GM10847 (cell line): Measurements from ENCODE around the gene RRM2.

Experiments
- POLR2A ChIP-seq: IDR thresholded peaks from 2 replicates; pipeline ENCODE4 v1.6.1; 2011; ENCODE audit not compliant: insufficient read length; ENCODE audit errors: extremely low read depth

Gene RRM2

DNA sequence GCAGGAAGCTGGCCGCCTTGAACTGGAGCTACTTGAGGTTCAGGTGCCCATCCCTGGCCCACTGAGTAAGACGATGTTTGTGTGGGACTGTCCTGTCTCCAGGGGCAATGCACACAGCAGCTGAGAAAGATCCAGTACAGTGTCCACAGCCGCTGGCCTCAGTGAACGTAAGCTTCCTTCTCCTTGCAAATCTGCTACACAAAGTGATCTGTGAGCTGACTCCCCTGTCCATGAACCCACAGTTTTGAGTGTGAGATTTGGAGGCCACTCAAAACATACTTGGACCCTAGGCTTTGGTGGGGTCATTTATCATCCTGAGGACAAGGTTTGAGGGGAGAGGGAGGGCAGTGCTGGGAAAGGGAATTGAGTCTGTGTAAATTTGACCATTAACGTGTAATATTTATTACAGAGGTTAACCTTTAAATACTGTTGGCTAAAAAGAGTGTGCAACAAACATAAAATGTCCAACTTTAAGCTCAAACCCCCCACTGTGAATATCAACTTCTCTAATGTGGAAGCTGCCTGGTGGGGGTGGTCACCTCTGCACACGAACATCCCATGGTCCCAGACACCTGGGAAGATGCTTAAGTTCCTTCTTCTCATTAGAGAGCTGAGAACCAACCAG lies 37.4 kb upstream of the RRM2 start:
- no peak for TF ChIP-seq POLR2A

DNA sequence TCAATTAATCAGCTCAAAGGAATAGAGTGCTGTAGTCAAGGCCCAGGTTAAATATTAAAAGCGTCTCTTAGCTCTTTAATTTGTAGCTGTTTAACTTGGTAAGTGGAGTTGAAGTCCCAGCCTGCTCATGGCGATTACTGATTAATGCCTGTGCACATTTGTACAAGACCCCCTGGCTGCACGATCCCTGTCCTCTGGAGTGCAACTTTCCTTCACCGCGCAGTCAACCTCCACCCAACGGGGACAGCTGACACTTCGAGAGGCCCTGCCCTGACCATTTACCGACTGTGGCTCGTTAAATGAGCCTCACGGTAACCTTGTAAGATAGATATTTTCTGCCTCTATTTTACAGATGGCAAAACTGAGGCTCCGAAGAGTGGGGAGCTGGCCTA lies 36.9 kb upstream of the RRM2 start:
- TF ChIP-seq POLR2A, result no peak

GRCh38 chr2:10086950-10087349 lies 35.6 kb upstream of the RRM2 start:
- no peak for TF ChIP-seq POLR2A

GRCh38 chr2:10087360-10087759 lies 35.2 kb upstream of the RRM2 start:
- TF ChIP-seq POLR2A, result no peak

DNA sequence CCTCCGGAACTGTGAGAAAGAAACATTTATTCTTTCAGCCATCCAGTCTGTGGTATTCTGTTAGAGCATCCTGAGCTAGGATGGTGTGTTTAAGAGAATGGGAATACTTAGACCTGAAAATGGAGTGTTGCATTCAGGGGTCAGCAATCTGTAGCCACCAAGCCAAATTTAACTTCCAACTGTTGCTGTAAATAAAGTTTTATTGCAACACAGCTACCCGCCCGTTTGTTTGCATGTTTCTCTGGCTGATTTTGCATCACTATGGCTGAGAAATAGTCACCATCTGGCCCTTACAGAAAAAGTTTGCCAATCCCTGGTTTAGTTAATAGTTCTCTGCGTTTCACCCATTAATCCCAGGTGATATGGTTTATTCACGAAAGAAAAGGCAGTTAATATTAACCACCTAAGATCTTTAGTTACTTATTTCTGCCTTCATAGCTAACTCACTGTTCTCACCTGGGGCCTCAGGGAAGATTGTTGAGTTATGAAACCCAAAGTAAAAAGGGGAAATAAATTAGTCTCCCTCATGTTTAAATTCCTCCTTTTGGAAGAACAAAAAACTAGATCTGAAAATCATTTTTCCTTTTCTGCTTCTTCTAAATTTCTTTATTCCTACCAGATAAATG lies 32.9 kb upstream of the RRM2 start:
- no peak for TF ChIP-seq POLR2A

DNA sequence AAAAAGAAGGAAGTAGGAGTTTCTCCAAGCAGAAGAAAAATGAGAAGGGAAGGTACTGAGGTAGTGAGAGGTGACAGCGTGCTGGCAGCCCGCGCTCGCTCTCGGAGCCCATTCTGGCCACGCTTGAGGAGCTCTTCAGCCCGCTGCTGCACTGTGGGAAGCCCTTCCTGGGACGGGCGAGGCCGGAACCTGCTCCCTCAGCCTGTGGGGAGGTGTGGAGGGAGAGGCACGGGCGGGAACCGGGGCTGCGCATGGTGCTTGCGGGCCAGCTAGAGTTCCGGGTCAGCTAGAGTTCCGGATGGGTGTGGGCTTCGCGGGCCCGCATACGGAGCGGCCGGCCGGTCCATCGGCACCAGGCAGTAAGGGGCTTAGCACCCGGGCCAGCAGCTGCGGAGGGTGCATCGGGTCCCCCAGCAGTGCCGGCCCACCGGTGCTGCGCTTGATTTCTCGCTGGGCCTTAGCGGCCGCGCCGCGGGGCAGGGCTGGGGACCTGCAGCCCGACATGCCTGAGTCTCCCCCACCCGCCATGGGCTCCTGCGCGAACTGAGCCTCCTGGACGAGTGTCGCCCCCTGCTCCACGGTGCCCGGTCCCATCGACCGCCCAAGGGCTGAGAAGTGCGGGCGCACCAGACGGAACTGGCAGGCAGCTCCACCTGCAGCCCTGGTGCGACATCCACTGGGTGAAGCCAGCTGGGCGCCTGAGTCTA lies 31.2 kb upstream of the RRM2 start:
- TF ChIP-seq POLR2A, result no peak

- no peak for TF ChIP-seq POLR2A
Measured at GRCh38 chr2:10094271-10094814, 28.2 kb upstream of the RRM2 start.

GRCh38 chr2:10095175-10095574 lies 27.4 kb upstream of the RRM2 start:
- no peak for TF ChIP-seq POLR2A

GRCh38 chr2:10096641-10097040 lies 25.9 kb upstream of the RRM2 start:
- no peak for TF ChIP-seq POLR2A

- no peak for TF ChIP-seq POLR2A
Measured at GRCh38 chr2:10097352-10098148, 25.0 kb upstream of the RRM2 start.

DNA sequence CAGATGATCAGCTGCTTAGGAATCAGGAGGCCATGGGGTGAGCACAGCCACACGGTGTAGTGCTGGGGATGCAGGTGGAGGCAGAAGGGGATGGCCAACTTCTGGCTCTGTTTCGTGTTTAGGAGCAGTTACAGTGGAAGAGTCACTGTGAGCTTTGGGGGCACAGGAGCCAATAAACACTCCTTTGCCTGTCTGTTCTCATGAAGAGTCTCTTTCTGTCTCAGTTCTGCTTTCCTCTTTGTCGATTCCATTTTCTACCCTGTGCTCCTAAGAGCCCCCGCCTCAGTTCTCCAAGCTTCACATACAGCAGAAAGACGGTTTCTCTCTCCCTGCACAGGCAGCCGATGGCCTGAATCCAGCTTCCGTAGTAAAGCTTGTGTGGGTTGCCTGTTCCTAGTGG lies 21.0 kb upstream of the RRM2 start:
- TF ChIP-seq POLR2A, result no peak

DNA sequence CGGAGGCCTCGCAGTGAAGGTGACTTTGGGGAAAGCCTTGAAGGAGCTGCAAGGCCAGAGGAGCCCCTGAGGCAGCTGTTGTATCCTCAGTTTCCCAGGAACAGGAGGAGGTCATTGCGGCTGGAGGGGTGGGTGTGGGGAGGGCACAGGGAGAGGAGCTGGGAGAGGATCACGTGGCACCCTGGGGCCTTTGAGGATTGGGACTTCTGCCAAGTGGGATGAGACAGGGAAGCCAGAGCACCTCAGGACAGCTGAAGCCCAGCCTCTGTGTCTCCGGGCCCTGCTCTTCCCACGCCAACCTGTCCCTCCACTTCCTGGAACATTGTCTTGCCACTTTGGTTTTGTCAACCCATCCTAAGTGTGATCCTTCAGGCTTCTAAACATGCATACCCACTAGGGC lies 19.4 kb upstream of the RRM2 start:
- no peak for TF ChIP-seq POLR2A

DNA sequence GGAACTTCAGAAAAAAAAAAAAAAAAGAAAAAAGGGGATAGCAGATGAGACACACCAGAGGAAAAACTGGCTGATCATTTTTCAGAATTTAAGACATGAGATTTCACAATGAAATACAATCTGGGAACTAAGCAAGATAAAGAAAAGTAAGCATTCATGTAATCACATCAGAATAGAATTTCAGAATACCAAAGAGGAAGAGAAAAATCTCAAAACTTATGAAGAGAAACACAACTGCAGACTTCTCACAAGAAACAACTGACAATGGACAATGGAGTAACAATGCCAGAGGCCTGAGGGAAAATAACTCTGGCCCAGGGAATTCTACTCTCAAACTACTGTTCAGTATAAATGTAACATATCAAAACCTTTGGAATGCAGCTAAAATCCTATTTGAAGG lies 13.2 kb upstream of the RRM2 start:
- TF ChIP-seq POLR2A, result no peak

DNA sequence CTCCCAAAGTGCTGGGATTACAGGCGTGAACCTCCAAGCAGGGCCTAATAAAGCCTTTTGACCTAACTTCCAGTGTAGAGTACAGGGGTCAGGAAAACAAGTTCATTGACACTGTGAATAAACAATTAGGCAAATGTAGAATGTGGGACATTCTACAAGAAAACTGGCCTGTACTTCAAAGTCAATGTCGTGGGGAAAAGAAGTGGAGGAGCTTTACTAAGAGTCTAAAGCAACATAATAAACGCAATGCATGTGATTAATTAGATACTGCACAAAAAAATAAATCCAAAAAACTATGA lies 3.6 kb upstream of the RRM2 start:
- TF ChIP-seq POLR2A, result no peak

DNA sequence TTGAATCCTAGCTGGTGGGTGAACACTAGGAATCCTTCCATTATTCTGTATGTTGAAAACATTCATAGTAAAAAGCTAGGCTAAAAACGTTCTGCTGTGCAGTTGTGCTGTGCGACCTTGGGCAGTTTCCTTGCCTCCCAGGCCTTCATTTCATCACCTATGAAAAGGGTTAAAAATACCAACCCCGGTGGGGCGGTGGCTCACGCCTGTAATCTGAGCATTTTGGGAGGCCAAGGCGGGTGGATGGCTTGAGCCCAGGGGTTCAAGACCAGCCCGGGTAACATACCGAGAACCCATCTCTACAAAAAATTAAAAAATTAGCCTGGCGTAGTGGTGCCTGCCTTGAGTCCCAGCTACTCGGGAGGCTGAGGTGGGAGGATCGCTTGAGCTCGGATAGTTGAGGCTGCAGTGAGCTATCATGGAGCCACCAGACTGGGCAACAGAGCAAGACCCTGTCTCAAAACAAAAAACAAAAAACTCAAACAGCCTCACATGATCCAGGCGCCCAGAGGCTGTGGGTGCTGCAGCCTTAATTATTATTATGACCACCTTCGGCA lies 2.9 kb upstream of the RRM2 start:
- no peak for TF ChIP-seq POLR2A

GRCh38 chr2:10120158-10120876 lies 2.2 kb upstream of the RRM2 start:
- TF ChIP-seq POLR2A, result peak; percentile 82
